ENCODE results near the gene MXD3.
"Not testable (repeated sequence)": the region's sequence is repeated elsewhere in the genome, so short reads cannot be mapped to it uniquely, and the experiment has no call there.

MXD3 gene

GRCh38 chr5:177311723-177312648, at the start of gene MXD3:
Gene MXD3 (minus strand): TSS chr5:177311898. CDS start chr5:177311830, 68 bp downstream.
- intact Hi-C loops (cut with DNase I; ENCODE audit: low total_unique reads): no loop called here
- no peaks in the 10 kb centered on the region for H3K27me3 ChIP-seq
- H3K9me3 ChIP-seq: no peaks in the 10 kb centered on the region
- TF ChIP-seq CTCF (IDR thresholded peaks at IDR 0.05): no peak
- DNase-seq: peak; percentile 98
- H3K4me3 ChIP-seq: peak within 1 kb of the TSS; percentile 53 to 74
- H3K4me1 ChIP-seq: peaks cover 0 to 23% (median 20%) of the 10 kb centered on the region in 4 donors
- H3K36me3 ChIP-seq: peaks cover 0 to 12% (median 9%) of the 10 kb centered on the region in 3 donors
- no peak within 1 kb of the TSS for H3K27ac ChIP-seq

- H3K36me3 ChIP-seq; DNase-seq; H3K27ac ChIP-seq; intact Hi-C loops (cut with DNase I; ENCODE audit: low total_unique reads); H3K4me3 ChIP-seq; H3K9me3 ChIP-seq: not testable (repeated sequence)
- Histone ChIP-seq H3K27me3 (peaks cover 0 to 13% of the 10 kb centered on the region in 2 donors), H3K4me1 (peaks cover 0 to 27% (median 14%) of the 10 kb centered on the region in 4 donors)
Observed at GRCh38 chr5:177360740-177361139, 49.0 kb upstream of the MXD3 start.

GRCh38 chr5:177359860-177360259, 48.2 kb upstream of the MXD3 start:
- Histone ChIP-seq H3K4me1 (peaks cover 0 to 27% (median 14%) of the 10 kb centered on the region in 4 donors), H3K27ac (no peak overlapping the region), H3K9me3 (no peaks in the 10 kb centered on the region), H3K36me3 (no peaks in the 10 kb centered on the region), H3K27me3 (peaks cover 0 to 13% of the 10 kb centered on the region in 2 donors), H3K4me3 (no peak overlapping the region)
- no peak for TF ChIP-seq CTCF (IDR thresholded peaks at IDR 0.05)
- DNase-seq: no peak
- intact Hi-C loops (cut with DNase I; ENCODE audit: low total_unique reads): no loop called here

- Histone ChIP-seq H3K36me3 (no peaks in the 10 kb centered on the region), H3K27me3 (peaks cover 0 to 13% of the 10 kb centered on the region in 2 donors), H3K27ac (no peak overlapping the region), H3K9me3 (no peaks in the 10 kb centered on the region), H3K4me1 (peaks cover 0 to 27% (median 14%) of the 10 kb centered on the region in 4 donors), H3K4me3 (no peak overlapping the region)
- intact Hi-C loops (cut with DNase I; ENCODE audit: low total_unique reads): no loop called here
- DNase-seq: no peak
- no peak for TF ChIP-seq CTCF (IDR thresholded peaks at IDR 0.05)
Observed at GRCh38 chr5:177359451-177359851, 47.8 kb upstream of the MXD3 start.

- Histone ChIP-seq H3K9me3 (no peaks in the 10 kb centered on the region), H3K4me1 (peaks cover 0 to 23% (median 9%) of the 10 kb centered on the region in 4 donors), H3K27ac (no peak overlapping the region), H3K36me3 (no peaks in the 10 kb centered on the region), H3K4me3 (peak overlapping the region; percentile 22 to 43), H3K27me3 (peaks cover 0 to 13% of the 10 kb centered on the region in 2 donors)
- no peak for DNase-seq
- intact Hi-C loops (cut with DNase I; ENCODE audit: low total_unique reads): no loop called here
- TF ChIP-seq CTCF (IDR thresholded peaks at IDR 0.05): no peak
Observed at GRCh38 chr5:177358370-177358819, 46.7 kb upstream of the MXD3 start.

All from tibial artery (tissue), 4 donors.